Activated CD8-positive, alpha-beta memory T cell treated with anti-CD3 and anti-CD28 coated beads for 36 hours (primary cell): ENCODE measurements around the gene OPTN. TPM values are rescaled to one million over a fixed set of nuclear protein-coding genes. Genes with fewer than 3 reads are reported as not detected.
"Not testable (repeated sequence)": the region's sequence is repeated elsewhere in the genome, so short reads cannot be mapped to it uniquely, and the experiment has no call there.

Experiments used
- CTCF ChIA-PET: fragments of 350-600 bp; sonication (Branson Sonifier 250); formaldehyde crosslinking; loops from one replicate; lab custom pipeline; 2021; ENCODE audit warnings: antibody characterized with exemption; lab: Charles Lee
- POLR2A ChIA-PET: fragments of 350-600 bp; sonication (Branson Sonifier 250); formaldehyde crosslinking; loops from one replicate; lab custom pipeline; 2021; ENCODE audit warnings: antibody characterized with exemption; lab: Charles Lee
- total RNA-seq, 2 experiments: library from RNA; stranded (reverse); gene quantifications; one replicate each; pipeline ENCODE4 v1.2.3, GENCODE V29; 2021

Gene OPTN
- total RNA-seq, 2 experiments from 2014 or later: 44.0 to 49.5 TPM

DNA sequence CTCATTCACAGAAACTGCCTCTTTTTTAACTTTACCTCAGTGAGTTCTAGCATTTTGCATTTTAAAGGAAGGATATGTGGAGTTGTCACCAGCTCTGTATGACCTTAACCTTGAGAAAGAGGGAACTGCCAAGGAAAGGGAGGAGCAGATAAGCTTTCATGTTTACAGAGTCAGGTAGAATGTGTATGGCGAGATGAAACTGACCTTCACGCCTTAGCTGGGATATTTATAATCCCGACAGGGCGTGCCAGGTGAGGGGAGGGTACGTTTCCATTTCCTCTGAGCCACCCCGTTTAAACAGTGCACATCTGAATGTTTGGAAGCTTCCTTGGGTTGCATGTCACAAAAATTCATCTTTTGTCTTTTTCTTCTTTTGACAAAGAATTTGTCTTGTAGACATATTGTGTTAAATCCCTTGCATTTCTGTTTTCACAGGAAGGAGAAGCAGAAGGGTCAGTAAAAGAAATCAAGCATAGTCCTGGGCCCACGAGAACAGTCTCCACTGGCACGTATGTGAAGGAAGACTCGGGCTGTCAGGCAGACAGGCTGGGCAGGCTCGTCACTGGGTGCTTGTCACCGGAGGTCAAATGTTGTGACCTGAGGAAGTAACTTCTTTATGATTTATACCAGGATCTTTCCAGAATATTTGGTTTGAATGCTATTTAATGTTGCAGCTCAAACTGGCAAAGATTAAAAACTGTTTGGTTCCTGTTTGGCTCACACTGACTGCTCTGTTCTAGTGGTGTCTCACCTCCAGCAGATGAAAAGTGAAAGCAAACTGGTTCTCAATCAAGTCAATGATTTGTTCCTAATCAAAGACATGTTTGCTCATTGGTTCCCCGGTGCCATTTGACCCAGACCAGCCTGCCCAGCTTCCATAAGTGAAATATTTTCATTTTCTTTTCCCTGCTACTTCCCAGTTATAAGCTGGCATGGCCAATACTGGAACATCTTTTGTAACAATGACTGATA lies 16.2 kb downstream of the OPTN start:
- ChIA-PET POLR2A (interaction anchor here (0.6 to 0.8 kb wide), 2 partner anchors 183 to 233 kb away, joined by 3 to 4 read pairs; no protein-coding TSS in a partner anchor), CTCF (interaction anchor here (0.7 kb wide), 1 partner anchor 252 kb away, joined by 3 read pairs; no protein-coding TSS in a partner anchor)

DNA sequence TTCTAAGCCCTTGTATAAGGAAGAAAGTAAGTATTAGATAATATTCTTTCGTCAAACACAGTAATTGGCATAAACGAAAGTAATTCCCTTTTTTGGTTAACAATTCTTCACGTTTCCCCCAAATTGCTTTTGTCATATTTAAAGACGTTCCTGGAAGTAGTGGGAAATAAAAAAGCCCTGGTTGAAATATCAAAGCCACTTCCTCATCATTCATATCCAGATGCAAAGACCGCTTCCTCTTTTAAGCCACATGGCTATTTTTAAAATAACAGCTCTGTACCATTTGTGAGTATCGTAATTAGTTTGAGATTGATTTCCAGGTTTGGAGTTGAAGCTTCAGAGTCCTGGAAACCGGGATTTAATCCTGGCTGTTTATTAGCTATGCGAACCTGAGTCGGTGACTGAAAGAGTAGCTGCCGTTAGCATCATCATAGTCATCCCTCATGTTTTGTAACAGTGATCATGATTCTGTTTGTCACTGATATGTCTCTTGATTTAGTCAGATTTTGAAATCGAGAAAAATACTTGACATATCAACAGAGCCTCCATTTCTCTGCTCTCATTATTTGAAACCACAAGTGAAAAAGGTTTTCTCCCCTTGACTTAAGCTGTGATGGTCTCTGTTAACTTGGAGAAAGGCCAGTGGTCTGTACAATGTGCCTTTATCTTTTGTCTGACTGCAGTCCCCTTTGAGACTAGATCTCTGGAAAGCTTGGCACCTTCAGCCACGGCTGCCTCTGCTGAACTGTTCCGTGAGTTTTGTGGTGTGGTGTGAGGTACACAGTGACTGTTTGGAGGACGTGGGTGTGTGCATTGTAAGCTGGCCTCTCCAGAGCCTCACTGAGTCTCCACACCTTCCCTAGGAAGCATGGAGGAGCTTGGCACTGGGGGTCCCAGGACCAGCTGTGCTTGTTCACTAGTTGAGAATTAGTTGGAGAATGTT lies 18.1 kb downstream of the OPTN start:
- CTCF ChIA-PET: interaction anchor here (1.0 kb wide), 1 partner anchor 43 kb away, joined by 3 read pairs; the partner anchor contains the start of gene MCM10
- POLR2A ChIA-PET: interaction anchor here (0.6 kb wide), 1 partner anchor 12 kb away, joined by 3 read pairs; no protein-coding TSS in a partner anchor

DNA sequence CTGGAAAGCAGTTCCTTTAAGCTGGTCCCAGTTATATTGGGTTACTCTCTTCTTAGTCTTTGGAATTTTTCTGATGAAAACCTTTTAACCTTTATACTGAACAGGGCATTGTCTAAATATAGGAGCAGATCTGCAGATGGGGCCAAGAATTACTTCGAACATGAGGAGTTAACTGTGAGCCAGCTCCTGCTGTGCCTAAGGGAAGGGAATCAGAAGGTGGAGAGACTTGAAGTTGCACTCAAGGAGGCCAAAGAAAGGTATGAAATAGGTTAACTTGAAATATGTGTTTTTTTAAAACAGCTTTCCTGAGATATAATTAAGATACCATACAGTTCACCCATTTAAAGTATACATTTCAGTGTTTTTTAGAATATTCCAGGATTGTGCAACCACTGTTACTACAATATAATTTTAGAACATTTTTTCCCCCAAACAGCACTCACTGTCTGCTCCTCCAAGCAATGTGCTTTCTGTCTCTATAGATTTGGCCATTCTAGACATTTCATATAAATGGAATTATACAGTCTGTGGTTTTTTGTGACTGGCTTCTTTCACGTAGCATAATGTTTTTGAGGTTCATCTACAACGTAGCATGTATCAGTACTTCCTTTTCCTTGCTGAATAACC lies 18.9 kb downstream of the OPTN start:
- ChIA-PET POLR2A (no interaction called here), CTCF (no interaction called here)

DNA sequence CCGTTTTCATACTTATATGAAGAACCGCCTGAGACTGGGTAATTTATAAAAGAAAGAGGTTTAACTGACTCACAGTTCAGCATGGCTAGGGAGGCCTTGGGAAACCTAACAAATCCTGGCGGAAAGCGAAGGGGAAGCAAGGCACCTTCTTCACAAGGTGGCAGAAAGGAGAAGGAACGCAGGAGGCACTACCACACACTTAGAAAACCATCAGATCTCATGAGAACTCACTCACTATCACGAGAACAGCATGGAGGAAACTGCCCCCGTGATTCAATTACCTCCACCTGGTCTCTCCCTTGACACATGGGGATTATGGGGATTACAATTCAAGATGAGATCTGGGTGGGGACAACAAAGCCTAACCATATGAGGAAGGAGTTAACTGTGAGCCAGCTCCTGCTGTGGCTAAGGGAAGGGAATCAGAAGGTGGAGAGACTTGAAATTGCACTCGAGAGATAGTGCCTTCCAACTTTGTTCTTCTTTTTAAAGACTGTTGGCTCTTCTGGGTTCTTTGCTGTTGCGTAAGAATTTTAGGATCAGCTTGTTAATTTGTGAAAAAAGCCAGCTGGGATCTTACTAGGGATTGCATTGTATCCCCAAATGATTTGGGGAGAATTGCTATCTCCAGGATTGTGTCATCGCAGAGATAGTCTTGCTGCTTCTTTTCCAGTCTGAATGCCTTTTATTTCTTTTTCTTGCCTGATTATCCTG lies 21.0 kb downstream of the OPTN start:
- CTCF ChIA-PET: no interaction called here

DNA sequence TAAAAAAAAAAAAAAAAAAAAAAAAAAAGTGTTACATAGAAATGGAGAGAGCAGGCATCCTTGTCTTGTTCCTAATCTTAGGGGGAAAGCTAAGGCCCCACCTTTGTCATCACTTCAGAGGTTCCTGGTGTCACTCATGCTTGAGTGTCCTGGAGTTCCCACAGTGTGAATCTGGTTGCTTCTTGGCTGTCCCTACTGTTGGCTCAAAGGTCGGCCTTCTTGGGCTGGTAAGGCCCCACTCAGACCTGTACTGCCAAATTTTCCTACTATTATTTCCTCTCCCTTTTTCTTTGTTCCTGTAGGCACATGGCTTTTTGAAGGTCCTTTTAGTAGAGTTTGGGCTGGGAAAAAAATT lies 21.5 kb downstream of the OPTN start:
- ChIA-PET POLR2A (no interaction called here), CTCF (no interaction called here)

More for the DNA sequence above, 21.0 kb downstream of the OPTN start:
- POLR2A ChIA-PET: no interaction called here

DNA sequence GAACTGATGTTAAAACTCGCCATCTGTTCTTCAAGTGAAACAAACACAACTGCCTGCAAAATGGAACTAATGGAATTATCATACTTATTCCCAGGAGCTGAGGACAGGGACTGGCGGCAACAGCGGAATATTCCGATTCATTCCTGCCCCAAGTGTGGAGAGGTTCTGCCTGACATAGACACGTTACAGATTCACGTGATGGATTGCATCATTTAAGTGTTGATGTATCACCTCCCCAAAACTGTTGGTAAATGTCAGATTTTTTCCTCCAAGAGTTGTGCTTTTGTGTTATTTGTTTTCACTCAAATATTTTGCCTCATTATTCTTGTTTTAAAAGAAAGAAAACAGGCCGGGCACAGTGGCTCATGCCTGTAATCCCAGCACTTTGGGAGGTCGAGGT lies 36.7 kb downstream of the OPTN start:
- CTCF ChIA-PET: no interaction called here
- POLR2A ChIA-PET: no interaction called here

DNA sequence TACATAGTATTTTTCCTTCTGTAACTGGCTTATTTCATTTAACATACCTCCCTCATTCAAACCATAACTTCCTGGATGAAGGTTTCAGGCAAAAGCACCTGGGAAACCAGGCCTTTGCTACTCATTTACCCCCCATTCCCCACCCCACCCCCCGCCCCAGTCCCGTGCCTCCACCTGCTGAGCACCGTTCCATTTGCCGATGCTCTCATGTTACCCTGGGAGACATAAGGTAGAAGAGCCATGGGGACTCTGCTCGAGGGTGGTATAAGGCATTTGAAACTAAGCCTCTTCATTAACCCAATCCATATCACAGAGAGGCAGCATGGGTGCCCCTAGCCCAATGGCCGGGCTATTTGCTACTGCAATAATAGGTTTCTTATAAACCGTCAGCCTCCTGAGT lies 39.2 kb downstream of the OPTN start:
- ChIA-PET CTCF (no interaction called here), POLR2A (no interaction called here)

DNA sequence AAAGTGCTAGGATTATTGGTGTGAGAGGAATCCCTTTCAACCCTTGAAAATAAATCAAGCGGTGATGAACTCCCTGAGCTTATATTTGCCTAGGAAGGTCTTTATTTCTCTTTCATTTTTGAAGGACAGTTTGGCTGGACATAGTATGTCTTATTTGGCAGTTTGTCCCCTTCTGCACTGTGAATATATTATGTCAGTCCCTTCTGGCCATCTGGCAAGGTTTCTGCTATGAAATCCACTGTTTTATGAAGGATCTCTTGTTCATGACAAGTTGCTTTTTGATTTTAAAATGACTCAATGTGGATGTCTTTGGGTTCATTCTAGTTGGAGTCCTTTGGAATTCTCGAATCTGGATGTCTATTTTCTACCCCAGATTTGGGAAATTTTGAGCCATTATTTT lies 39.7 kb downstream of the OPTN start:
- POLR2A ChIA-PET: no interaction called here
- CTCF ChIA-PET: no interaction called here

DNA sequence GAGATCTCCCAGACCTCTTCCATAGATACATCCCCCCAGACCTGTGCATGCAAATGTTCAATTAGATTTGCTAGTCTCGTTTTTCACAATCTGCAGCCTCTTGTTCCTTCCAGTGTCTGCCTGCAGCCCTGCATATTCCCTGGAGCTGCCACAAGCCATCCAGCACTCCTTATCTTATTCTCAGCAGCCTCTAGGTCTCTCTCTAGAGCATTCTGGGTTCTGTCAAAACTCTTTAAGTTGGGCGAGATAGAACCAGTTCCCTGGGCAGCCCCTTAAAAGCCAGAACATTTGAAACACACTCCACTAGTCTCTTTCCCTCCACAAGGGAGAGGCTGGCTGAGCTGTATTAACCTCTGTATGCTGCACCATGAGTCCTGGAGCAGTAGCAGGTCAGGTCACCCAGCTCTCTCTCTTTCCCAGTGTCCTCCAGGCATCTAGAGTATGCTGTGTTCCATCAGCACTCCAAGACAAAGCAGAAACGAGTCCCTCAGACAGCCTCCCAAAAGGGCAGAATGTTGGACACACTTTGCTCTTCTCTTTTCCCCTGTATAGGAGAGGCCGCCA lies 40.7 kb downstream of the OPTN start:
- ChIA-PET CTCF (no interaction called here), POLR2A (no interaction called here)

DNA sequence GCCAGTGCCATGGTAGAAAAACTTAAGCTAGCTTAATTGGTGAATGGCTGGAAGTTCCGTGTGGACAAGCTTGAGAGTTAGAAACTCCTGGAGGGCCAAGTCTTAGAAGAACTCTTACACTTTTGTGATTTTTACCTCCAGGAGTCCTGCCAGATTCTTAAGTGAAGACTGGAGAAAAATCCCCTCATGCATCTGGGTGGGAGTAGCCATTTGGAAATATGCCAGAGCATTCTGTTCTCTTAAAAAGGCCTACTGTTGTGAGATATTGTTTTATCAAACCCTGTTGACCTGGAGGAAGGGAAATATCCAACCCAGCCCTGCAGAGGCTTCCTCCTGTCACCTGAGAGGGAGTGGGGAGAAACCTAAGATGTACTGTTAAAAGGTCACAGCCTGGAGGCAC lies 43.8 kb downstream of the OPTN start:
- ChIA-PET CTCF (no interaction called here), POLR2A (no interaction called here)

DNA sequence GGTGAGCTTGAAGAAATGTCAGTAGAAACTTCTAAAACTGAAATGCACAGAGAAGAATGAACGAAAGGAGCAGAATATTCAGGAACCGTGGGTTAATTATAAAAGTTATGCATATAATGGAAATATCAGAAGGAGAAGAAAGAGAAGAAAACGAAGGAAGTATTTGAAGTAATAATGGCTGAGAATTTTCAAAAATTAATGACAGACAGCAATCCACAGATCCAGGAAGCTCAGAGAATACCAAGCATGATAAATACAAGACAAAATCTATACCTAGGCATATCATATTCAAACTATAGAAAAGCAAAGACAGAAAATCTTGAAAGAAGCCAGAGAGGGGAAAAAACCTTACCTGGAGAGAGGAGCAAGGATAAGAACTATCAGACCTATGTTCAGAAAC lies 44.9 kb downstream of the OPTN start:
- POLR2A ChIA-PET: no interaction called here
- CTCF ChIA-PET: no interaction called here

DNA sequence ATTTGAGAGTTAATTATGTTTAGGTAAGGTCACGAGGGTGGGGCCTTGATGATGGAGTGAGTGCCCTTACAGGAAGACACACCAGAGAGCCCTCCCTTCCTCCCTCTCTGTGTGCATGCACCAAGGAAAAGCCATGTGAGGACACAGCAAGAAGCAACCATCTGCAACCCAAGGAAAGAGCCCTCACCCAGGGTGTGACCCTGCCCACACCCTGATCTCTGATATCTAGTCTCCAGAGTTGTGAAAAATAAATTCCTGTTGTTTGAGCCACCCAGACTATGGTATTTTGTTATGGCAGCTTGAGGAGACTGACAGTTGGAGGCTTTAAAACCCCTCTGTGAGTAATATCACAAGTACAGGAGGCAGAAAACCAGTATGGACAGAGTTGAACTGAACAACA lies 46.4 kb downstream of the OPTN start:
- ChIA-PET CTCF (no interaction called here), POLR2A (no interaction called here)

DNA sequence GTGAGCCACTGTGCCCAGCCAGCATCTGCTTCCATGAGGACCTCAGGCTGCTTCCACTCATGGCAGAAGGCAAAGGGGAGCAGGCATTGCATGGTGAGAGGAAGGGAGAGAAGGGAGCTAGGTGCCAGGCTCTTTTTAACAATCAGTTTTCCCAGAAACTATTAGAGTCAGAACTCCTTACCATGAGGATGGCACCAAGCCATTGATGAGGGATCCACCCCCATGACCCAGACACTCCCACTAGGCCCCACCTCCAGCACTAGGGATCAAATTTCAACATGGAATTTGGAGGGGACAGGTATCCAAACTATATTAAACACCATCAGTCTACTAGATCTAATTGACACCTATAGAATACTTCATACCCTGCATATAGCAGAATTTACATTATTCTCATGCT lies 47.2 kb downstream of the OPTN start:
- POLR2A ChIA-PET: no interaction called here
- CTCF ChIA-PET: no interaction called here

DNA sequence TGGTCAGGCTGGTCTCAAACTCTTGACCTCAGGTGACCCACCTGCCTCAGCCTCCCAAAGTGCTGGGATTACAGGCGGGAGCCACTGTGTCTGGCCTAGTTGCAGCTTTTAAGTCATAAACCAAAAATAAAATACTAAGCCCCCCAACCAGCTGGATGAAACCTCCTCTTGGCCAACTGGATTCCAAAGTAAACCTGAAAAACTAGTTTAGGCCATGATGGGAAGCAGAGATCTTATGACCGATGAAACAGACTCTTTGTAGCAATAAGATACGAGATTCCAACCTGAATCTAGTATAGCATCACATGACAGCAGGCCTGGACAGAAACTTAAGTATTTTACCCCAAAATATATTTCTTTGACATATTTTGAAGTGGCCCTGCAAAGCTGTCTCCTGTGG lies 52.3 kb downstream of the OPTN start:
- ChIA-PET CTCF (no interaction called here), POLR2A (no interaction called here)

DNA sequence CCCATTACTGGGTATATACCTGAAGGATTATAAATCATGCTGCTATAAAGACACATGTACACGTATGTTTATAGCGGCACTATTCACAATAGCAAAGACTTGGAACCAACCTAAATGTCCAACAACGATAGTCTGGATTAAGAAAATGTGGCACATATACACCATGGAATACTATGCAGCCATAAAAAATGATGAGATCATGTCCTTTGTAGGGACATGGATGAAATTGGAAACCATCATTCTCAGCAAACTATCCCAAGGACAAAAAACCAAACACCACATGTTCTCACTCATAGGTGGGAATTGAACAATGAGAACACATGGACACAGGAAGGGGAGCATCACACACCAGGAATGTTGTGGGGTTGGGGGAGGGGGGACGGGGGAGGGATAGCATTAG lies 55.9 kb downstream of the OPTN start:
- POLR2A ChIA-PET, CTCF ChIA-PET: not testable (repeated sequence)

DNA sequence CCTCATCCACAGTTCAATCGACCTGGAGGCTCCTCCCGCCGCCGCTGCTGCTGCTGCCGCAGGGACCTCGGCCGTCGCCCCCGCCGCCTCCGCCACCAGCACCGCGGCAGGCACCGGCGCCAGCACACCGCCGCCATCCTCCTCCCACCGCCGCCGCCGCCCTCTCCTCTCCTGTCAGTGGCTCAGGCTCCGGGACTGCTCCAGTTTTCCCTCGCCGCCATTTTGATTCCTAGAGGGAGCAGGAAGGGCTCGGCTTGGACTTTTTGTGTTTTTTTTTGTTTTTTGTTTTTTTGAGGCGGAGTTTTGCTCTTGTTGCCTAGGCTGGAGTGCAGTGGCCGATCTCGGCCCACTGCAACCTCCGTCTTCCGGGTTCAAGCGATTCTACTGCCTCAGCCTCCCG lies 58.4 kb downstream of the OPTN start:
- CTCF ChIA-PET: no interaction called here
- POLR2A ChIA-PET: no interaction called here

DNA sequence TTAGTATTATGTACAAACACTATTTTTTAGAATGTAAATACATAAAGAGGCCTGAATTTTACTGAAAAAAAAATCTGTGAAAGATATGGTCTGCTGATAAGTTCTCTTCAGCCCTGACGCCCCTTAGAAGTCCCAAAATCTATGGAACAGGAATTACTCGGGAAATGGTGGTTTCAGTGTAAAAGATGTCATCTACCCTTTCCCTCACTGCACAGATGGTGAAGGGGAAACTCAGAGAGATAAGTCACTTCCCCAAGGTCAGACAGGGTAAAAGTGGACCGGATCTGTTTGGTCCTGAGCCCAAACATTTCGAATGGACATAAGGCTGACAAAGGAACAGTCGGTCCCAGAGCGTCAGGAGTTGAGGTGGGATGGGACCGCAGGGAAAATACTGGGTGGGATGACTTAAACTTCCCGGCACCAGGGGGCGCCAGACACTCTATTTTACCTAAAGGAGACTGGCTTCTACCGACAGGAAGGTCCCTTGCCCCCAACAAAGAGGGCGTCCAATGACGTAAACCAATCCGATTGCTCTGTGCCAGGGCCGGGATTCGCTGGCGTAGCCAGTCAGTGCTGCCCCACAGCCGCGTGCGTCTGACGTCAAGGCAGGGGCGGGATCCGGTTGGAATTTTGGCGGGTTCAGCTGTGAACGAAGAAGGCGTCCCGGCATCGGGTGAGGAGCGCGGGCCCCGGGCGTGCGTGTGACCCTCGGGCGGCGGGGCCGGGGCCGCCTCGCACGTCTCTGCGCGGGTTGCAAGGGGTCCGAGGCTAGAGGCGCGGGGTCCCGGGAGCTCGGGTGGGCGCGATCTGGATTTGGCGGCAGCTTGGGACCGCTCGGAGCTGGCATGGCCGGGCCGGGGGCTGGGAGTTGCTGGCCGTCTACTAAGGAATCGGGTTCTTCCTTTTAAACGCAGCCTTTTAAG lies 61.2 kb downstream of the OPTN start, which contains the start of gene MCM10:
TSS of gene MCM10 (plus strand) at position 625 of the 923 bp plus-strand sequence. CDS start 2,645 bp downstream, outside the sequence.
- ChIA-PET POLR2A (interaction anchor here (0.5 to 1.2 kb wide), 7 partner anchors 20 to 457 kb away, joined by 3 to 5 read pairs (median 3); partner anchors contain the start of gene PHYH), CTCF (interaction anchor here (0.6 to 3.0 kb wide), 8 partner anchors 14 to 211 kb away, joined by 3 to 24 read pairs (median 4); partner anchors contain the start of gene PHYH)
